ENCODE data around the gene CCL28.

GRCh38 chr5:43370352-43370751 lies 41.8 kb downstream of the CCL28 start:
- TF ChIP-seq POLR2A (IDR thresholded peaks at IDR 0.05): no peak
- no peak for TF ChIP-seq CTCF (IDR thresholded peaks at IDR 0.05)

Data from heart left ventricle (tissue), 13 donors.